Measurements from ENCODE around the gene FAM170B. TPM values are rescaled to one million over a fixed set of nuclear protein-coding genes. Genes with fewer than 3 reads are reported as not detected.

Gene FAM170B
- total RNA-seq, 2 donors from 2014 or later: not detected

GRCh38 chr10:49082766-49083165, 51.1 kb downstream of the FAM170B start:
- H3K4me3 ChIP-seq: no peak overlapping the region
- intact Hi-C loops (cut with DNase I): no loop called here
- no peaks in the 10 kb centered on the region for H3K27me3 ChIP-seq
- no peak overlapping the region for H3K27ac ChIP-seq
- H3K4me1 ChIP-seq: no peaks in the 10 kb centered on the region
- H3K9me3 ChIP-seq: no peaks in the 10 kb centered on the region
- H3K9ac ChIP-seq (ENCODE audit: low read depth in 2 of 2, low read length in 2 of 2): no peak overlapping the region
- TF ChIP-seq CTCF (IDR thresholded peaks at IDR 0.05): no peak
- DNase-seq: no peak
- no peaks in the 10 kb centered on the region for H3K36me3 ChIP-seq

- Histone ChIP-seq H3K4me3 (no peak overlapping the region), H3K27ac (no peak overlapping the region), H3K27me3 (no peaks in the 10 kb centered on the region), H3K36me3 (no peaks in the 10 kb centered on the region), H3K9ac (ENCODE audit: low read depth in 2 of 2, low read length in 2 of 2) (no peak overlapping the region), H3K4me1 (no peaks in the 10 kb centered on the region), H3K9me3 (no peaks in the 10 kb centered on the region)
- DNase-seq: no peak
- no peak for TF ChIP-seq CTCF (IDR thresholded peaks at IDR 0.05)
- intact Hi-C loops (cut with DNase I): no loop called here
These were observed 52.1 kb downstream of the FAM170B start for GRCh38 chr10:49081547-49082275.

Other genes starting within 250 kb of the FAM170B start
- not detected for gene LRRC18, start 194.2 kb downstream of the FAM170B start, total RNA-seq
- 1 to 10 TPM; 1.2 to 3.1 TPM for gene VSTM4, start 18.5 kb downstream of the FAM170B start, total RNA-seq
- gene TMEM273, start 54.4 kb upstream of the FAM170B start, total RNA-seq: 1 to 10 TPM; 3.4 to 5.1 TPM
- gene C10orf71, start 165.1 kb upstream of the FAM170B start, total RNA-seq: not detected